Measurements from ENCODE around the gene RASGEF1C. TPM values are rescaled to one million over a fixed set of nuclear protein-coding genes. Genes with fewer than 3 reads are reported as not detected.
A peak's percentile ranks its signal among the peaks of the same experiment; 100 is the strongest.
"Not testable (repeated sequence)": the region's sequence is repeated elsewhere in the genome, so short reads cannot be mapped to it uniquely, and the experiment has no call there.

RASGEF1C gene
- total RNA-seq, 1 experiment from 2014 or later, result not detected

DNA sequence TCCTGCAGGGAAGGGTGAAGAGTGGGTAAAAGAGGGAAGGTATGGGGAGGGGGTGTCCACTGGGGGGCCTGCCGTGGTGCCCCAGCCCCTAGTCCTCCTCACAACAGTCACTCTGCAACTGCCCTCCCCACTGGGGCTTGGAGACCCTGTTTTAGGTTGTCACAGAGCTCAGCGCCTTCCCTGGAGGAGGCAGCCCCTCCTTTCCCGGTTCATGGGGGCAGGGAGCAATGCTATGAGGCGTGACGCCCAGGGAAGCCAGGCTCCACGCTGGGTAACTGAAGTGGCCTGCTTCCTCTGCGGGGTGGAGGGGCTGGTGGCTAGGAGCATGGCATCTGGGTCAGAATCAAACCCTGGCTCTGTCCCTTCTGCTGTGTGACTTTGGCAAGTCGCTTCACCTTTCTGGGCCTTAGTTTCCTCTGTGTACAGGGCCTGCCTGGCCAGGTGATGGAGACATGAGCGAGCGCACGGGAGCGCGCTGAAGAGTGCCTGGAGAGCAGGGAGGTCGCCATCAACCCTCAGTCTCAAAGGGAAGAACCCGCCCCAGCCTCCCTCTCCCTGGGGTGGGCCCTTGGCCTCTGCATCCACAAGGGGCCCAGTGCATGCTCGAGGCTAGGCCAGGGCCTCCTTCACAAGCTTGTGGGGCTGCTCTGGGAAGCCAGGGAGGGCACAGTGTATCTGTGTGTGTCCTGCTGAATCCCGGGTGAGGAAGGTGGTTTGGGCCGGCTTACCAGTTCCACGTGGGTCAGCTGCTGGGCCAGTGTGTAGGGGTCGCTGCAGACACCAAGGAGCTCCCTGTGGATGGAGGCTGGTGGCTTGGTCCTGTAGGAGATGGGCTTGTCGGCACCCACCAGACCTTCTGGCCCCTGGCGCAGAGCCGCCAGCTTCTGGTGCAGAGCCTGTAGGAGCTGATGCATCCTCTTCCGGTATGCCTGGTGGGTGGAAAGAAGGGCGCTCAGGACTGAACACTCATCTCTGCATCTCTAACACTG lies 81.0 kb downstream of the RASGEF1C start:
- no TSS peak for BruUV-seq (replicated peaks)
- intact Hi-C loops (cut with micrococcal nuclease; ENCODE audit: unreplicated experiment), result loop anchor here (5.0 to 10.0 kb wide), 4 partner anchors 79 to 344 kb away; partner anchors contain the start of genes MAPK9 and RASGEF1C
- no peak overlapping the region for H3K27ac Mint-ChIP-seq (ENCODE audit: unreplicated experiment)
- H3K4me1 Mint-ChIP-seq (ENCODE audit: low read depth, unreplicated experiment), result peaks cover 23% of the 10 kb centered on the region
- H3K27me3 Mint-ChIP-seq (ENCODE audit: unreplicated experiment), result peaks cover 76% of the 10 kb centered on the region
- H3K9me3 Mint-ChIP-seq (ENCODE audit: low read depth, unreplicated experiment), result no peaks in the 10 kb centered on the region
- CTCF ChIA-PET, result interaction anchor here (1.2 to 1.3 kb wide), 2 partner anchors 79 to 201 kb away, joined by 3 to 4 read pairs; no protein-coding TSS in a partner anchor
- H3K4me3 Mint-ChIP-seq (ENCODE audit: low read depth, unreplicated experiment), result no peak overlapping the region
- DNase-seq, result no peak
- no peak for TF ChIP-seq CTCF (IDR thresholded peaks at IDR 0.05; ENCODE audit: unreplicated experiment)
- no peaks in the 10 kb centered on the region for H3K36me3 Mint-ChIP-seq (ENCODE audit: insufficient read depth, unreplicated experiment)

DNA sequence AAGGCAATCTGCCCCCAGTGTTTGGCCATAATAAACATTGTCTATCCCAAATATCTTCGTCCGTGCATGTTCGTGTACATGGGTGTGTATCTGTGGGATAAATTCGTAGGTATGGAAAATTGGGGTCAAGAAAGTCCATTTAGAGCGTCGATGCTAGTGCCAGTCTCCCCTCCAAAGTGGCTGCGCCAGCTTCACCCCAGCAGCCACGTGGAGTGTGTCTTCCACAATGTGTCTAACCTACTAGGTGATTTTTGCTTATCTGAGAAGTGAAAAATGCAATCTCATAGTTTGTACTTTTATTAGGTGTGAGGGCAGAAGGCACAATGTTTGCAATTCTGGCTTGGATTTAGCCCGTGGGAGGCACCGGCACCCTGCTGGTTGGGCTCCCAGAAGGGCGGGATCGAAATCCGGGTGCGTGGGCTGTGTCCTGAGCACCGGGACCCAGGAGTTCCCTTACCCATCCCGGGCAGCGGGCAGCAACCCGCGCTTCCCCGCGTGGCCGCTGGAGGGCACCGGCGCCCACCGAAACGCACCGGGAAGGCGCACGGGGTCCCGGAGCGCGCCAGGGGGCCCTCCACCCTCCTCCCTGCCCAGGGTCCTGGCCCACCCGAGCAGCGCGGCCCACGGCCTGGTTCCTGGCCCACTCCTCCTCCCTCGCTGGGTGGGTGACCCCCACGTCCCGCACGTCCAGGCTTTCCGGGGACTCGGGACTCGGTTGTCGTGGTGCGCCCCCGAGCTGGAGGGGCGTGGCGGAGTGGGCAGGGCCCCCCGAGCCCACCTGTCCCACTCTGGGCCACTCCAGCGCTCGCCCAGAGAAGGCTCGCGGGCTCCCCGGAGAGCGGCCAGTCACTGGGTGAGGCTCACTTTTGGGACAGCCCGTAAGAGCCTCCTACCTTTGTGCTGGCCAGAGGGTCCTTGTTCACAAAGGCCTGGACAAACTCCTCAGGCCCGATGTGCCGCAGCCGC lies 82.0 kb downstream of the RASGEF1C start:
- H3K27me3 Mint-ChIP-seq (ENCODE audit: unreplicated experiment), result peaks cover 81% of the 10 kb centered on the region
- H3K4me1 Mint-ChIP-seq (ENCODE audit: low read depth, unreplicated experiment), result peaks cover 23% of the 10 kb centered on the region
- CTCF ChIA-PET, result interaction anchor here (1.3 kb wide), 1 partner anchor 80 kb away, joined by 4 read pairs; no protein-coding TSS in a partner anchor
- intact Hi-C loops (cut with micrococcal nuclease; ENCODE audit: unreplicated experiment), result loop anchor here (5.0 to 10.0 kb wide), 4 partner anchors 80 to 345 kb away; partner anchors contain the start of genes MAPK9 and RASGEF1C
- peak; percentile 93 for TF ChIP-seq CTCF (IDR thresholded peaks at IDR 0.05; ENCODE audit: unreplicated experiment)
- no peak overlapping the region for H3K27ac Mint-ChIP-seq (ENCODE audit: unreplicated experiment)
- peak; percentile 79 for DNase-seq
- H3K4me3 Mint-ChIP-seq (ENCODE audit: low read depth, unreplicated experiment), result no peak overlapping the region
- no peaks in the 10 kb centered on the region for H3K9me3 Mint-ChIP-seq (ENCODE audit: low read depth, unreplicated experiment)
- no TSS peak for BruUV-seq (replicated peaks)
- H3K36me3 Mint-ChIP-seq (ENCODE audit: insufficient read depth, unreplicated experiment), result no peaks in the 10 kb centered on the region

DNA sequence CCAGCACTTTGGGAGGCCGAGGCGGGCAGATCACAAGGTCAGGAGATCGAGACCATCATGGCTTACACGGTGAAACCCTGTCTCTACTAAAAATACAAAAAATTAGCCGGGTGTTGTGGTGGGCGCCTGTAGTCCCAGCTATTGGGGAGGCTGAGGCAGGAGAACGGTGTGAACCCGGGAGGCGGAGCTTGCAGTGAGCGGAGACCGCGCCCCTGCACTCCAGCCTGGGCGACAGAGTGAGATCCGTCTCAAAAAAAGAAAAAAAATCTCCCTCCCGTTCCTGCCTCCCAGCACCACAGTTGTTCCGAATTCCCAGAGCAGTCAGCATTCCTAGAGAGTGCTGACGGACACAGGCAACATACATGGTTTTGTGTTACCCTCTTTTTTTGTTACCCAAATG lies 82.9 kb downstream of the RASGEF1C start:
- H3K9me3 Mint-ChIP-seq (ENCODE audit: low read depth, unreplicated experiment); CTCF ChIA-PET; DNase-seq; H3K27ac Mint-ChIP-seq (ENCODE audit: unreplicated experiment); H3K4me3 Mint-ChIP-seq (ENCODE audit: low read depth, unreplicated experiment); H3K36me3 Mint-ChIP-seq (ENCODE audit: insufficient read depth, unreplicated experiment); BruUV-seq (replicated peaks): not testable (repeated sequence)
- H3K4me1 Mint-ChIP-seq (ENCODE audit: low read depth, unreplicated experiment), result peaks cover 23% of the 10 kb centered on the region
- H3K27me3 Mint-ChIP-seq (ENCODE audit: unreplicated experiment), result peaks cover 81% of the 10 kb centered on the region
- intact Hi-C loops (cut with micrococcal nuclease; ENCODE audit: unreplicated experiment), result loop anchor here (5.0 to 10.0 kb wide), 4 partner anchors 81 to 346 kb away; partner anchors contain the start of genes MAPK9 and RASGEF1C

GRCh38 chr5:180124662-180125061 lies 84.3 kb downstream of the RASGEF1C start:
- CTCF ChIA-PET, result interaction anchor here (0.5 to 0.6 kb wide), 3 partner anchors 59 to 453 kb away, joined by 3 to 4 read pairs (median 4); no protein-coding TSS in a partner anchor
- Mint-ChIP-seq H3K4me1 (ENCODE audit: low read depth, unreplicated experiment) (peaks cover 23% of the 10 kb centered on the region), H3K27me3 (ENCODE audit: unreplicated experiment) (peaks cover 74% of the 10 kb centered on the region)
- intact Hi-C loops (cut with micrococcal nuclease; ENCODE audit: unreplicated experiment), result loop anchor here (5.0 to 10.0 kb wide), 4 partner anchors 83 to 348 kb away; partner anchors contain the start of genes MAPK9 and RASGEF1C
- not testable (repeated sequence) for H3K27ac Mint-ChIP-seq (ENCODE audit: unreplicated experiment); H3K36me3 Mint-ChIP-seq (ENCODE audit: insufficient read depth, unreplicated experiment); H3K4me3 Mint-ChIP-seq (ENCODE audit: low read depth, unreplicated experiment); BruUV-seq (replicated peaks); H3K9me3 Mint-ChIP-seq (ENCODE audit: low read depth, unreplicated experiment); DNase-seq

All from Calu3 (cell line).